Vagina (tissue), 2 donors: ENCODE measurements around the gene AUH. TPM values are rescaled to one million over a fixed set of nuclear protein-coding genes. Genes with fewer than 3 reads are reported as not detected.
"Not testable (repeated sequence)": the region's sequence is repeated elsewhere in the genome, so short reads cannot be mapped to it uniquely, and the experiment has no call there.

Experiments used
- DNase-seq, 2 donors: peaks; one replicate each; pipeline ENCODE4 v3.0.0-alpha.2; 2017; ENCODE audit errors: extremely low spot score in 2 of 2
- H3K27ac ChIP-seq: fragments of 200-600 bp; sonication (generic); one replicate; pipeline ENCODE4 v1.5.1; 2019
- H3K27me3 ChIP-seq: fragments of 200-600 bp; sonication (generic); one replicate; pipeline ENCODE4 v1.5.1; 2019
- H3K36me3 ChIP-seq, 2 donors: fragments of 200-600 bp; sonication (generic); one replicate each; pipeline ENCODE4 v1.5.1; 2017 to 2019
- H3K4me1 ChIP-seq: fragments of 200-600 bp; sonication (generic); one replicate; pipeline ENCODE4 v1.5.1; 2019
- H3K4me3 ChIP-seq, 2 donors: fragments of 200-600 bp; sonication (generic); 1 replicate in 1 of 2; 2 replicates in 1 of 2; pipeline ENCODE4 v1.5.1; 2016 to 2019
- H3K9me3 ChIP-seq: fragments of 200-600 bp; sonication (generic); one replicate; pipeline ENCODE4 v1.5.1; 2019
- POLR2A ChIP-seq, 2 donors: fragments of 450-650 bp; IDR thresholded peaks; one replicate each; pipeline ENCODE4 v1.6.1; 2017; ENCODE audit warnings: antibody characterized with exemption in 2 of 2, mild to moderate bottlenecking in 2 of 2, moderate library complexity in 2 of 2
- POLR2AphosphoS5 ChIP-seq, 2 donors: sonication (generic); formaldehyde crosslinking; IDR thresholded peaks; one replicate each; pipeline ENCODE4 v1.9.0; 2017; ENCODE audit warnings: antibody characterized with exemption in 2 of 2, mild to moderate bottlenecking in 2 of 2, low read depth in 1 of 2; ENCODE audit not compliant: insufficient read depth in 1 of 2
- intact Hi-C: fragments of 100-400 bp; cut with DNase I; formaldehyde crosslinking; loops from one replicate; pipeline ENCODE4 v1.15.1; 2023
- total RNA-seq: library from RNA; depleted of rRNA; stranded (reverse); fragments of >200 nt; gene quantifications from one replicate; pipeline ENCODE4 v1.2.3, GENCODE V29; 2016
- TF ChIP-seq, protein P1 (sequence below), 3 experiments: fragments of 450-650 bp in 2 of 3; fragments of 200-600 bp in 1 of 3; sonication (generic) in 1 of 3; IDR thresholded peaks; one replicate each; pipeline ENCODE4 v1.5.1; 2017 to 2019; ENCODE audit warnings: antibody characterized with exemption in 3 of 3, mild to moderate bottlenecking in 2 of 3, moderate library complexity in 2 of 3

AUH gene
- total RNA-seq, 1 donor from 2014 or later: 39.0 TPM

DNA sequence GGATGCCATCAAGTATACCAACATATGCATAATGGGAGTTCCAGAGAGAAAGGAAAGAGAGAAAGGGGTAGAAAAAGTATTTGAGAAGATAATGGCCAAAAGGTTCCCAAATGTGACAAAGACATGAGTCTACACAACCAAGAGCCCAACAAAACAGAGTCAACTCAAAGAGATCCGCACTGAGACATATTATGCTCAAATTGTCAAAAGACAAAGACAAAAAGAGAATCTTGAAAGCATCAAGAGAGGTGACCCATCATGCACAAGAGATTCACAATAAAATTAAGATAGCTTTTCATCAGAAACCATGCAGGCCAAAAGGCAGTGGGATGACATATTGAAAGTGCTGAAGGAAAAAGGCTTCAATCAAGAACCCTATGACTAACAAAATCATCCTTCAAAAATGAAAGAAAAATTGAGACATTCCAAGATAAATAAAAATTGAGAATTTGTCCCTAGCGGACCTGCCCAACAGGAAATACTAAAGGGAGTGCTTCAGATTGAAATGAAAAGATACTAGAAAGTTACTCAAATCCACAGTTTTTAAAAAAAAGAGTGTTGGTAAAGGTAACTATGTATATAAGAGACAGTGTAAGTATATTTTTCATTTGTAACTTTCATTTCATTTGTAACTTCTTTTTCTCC, 160.9 kb downstream of the AUH start:
- TF ChIP-seq, protein P1, sequence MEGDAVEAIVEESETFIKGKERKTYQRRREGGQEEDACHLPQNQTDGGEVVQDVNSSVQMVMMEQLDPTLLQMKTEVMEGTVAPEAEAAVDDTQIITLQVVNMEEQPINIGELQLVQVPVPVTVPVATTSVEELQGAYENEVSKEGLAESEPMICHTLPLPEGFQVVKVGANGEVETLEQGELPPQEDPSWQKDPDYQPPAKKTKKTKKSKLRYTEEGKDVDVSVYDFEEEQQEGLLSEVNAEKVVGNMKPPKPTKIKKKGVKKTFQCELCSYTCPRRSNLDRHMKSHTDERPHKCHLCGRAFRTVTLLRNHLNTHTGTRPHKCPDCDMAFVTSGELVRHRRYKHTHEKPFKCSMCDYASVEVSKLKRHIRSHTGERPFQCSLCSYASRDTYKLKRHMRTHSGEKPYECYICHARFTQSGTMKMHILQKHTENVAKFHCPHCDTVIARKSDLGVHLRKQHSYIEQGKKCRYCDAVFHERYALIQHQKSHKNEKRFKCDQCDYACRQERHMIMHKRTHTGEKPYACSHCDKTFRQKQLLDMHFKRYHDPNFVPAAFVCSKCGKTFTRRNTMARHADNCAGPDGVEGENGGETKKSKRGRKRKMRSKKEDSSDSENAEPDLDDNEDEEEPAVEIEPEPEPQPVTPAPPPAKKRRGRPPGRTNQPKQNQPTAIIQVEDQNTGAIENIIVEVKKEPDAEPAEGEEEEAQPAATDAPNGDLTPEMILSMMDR (IDR thresholded peaks at IDR 0.05): no peak
- TF ChIP-seq POLR2A (IDR thresholded peaks at IDR 0.05) (no peak), POLR2AphosphoS5 (IDR thresholded peaks at IDR 0.05; ENCODE audit: insufficient read depth in 1 of 2, low read depth in 1 of 2) (no peak)
- peaks cover 34% of the 10 kb centered on the region for H3K4me1 ChIP-seq
- no peaks in the 10 kb centered on the region for H3K9me3 ChIP-seq
- no peak overlapping the region for H3K4me3 ChIP-seq
- H3K27me3 ChIP-seq: no peaks in the 10 kb centered on the region
- H3K27ac ChIP-seq: no peak overlapping the region
- no peak for DNase-seq
- intact Hi-C loops: loop anchor here (10.0 kb wide), 1 partner anchor 1094 kb away; the partner anchor contains the start of gene IARS1
- H3K36me3 ChIP-seq: no peaks in the 10 kb centered on the region

DNA sequence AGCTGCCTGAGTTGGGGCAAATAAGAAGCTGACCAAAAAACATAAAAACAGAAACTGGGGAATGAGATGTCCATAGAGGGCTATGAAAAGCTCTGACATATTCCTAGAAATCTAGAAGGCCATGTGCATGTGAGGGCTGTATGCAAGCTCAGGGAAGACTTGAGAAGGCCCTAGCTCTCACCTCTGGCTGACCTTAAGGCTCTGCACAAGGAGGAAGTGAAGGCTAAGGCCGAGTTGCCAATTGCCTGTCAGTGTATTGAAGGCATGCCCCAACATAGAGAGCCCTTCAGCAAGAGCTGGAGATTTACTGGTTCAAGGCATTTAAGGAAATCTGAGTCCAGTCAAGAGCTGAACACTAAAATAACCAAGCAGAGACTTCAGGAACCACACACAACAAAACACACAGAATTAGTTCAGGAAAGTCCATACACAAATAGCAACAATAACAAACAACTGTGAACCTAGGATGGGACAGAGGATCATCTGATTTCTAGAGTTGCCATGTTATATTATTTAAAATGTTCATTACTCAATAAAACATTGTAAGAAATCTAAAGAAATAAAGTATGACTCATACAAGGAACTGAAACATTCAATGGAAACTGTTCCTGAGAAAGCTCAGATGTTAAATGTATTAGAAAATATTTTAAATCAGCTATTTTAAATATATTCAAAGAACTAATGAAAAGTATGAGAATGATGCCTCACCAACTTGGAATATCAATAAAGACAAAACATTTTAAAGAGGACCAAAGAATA, 161.8 kb downstream of the AUH start:
- peak in 1 of 2 donors; percentile 82 for DNase-seq
- Histone ChIP-seq H3K4me3 (no peak overlapping the region), H3K4me1 (peaks cover 43% of the 10 kb centered on the region), H3K27ac (no peak overlapping the region), H3K36me3 (no peaks in the 10 kb centered on the region), H3K9me3 (no peaks in the 10 kb centered on the region), H3K27me3 (no peaks in the 10 kb centered on the region)
- TF ChIP-seq POLR2AphosphoS5 (IDR thresholded peaks at IDR 0.05; ENCODE audit: insufficient read depth in 1 of 2, low read depth in 1 of 2): no peak
- TF ChIP-seq POLR2A (IDR thresholded peaks at IDR 0.05): no peak
- TF ChIP-seq, protein P1 (IDR thresholded peaks at IDR 0.05): no peak
- intact Hi-C loops: loop anchor here (10.0 kb wide), 2 partner anchors 95 to 1095 kb away; partner anchors contain the start of gene IARS1

DNA sequence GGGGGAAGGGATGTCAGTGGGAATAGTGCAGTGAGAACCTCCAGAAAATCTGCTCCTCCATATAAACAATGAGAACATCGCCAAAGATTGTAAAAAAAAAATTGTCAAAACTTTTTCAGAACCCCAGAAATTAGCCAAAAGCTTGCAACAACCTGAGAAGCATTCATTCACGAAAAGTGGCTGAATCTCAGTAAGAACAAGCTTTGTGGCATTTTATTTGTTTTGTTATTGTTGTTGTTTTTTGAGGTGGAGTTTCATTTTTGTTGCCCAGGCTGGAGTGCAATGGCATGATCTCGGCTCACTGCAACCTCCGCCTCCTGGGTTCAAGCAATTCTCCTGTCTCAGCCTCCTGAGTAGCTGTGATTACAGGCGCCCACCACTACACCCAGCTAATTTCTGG, 162.8 kb downstream of the AUH start:
- not testable (repeated sequence) for H3K9me3 ChIP-seq, H3K4me3 ChIP-seq, H3K27me3 ChIP-seq, DNase-seq, H3K36me3 ChIP-seq
- intact Hi-C loops: loop anchor here (10.0 kb wide), 1 partner anchor 94 kb away; no protein-coding TSS in a partner anchor
- peaks cover 53% of the 10 kb centered on the region for H3K4me1 ChIP-seq
- H3K27ac ChIP-seq: peak overlapping the region; percentile 95

DNA sequence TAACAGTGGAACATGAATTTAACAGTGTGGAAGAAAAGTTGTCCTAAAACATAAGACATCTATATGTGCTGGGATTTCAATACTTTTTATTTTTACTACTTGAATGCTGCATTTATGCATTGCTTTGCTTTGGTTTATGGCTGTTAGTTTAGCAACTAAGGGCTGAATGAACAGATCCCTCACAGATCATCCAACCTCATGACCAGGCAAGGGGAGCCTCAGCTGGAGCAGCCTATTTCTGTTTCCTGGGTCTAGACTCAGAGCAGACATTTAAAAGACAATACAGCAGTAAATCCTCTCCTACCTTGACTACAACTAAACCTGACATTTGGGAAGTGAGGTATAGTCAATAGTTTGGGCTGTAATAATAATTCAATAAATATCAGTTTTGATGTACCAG, 163.3 kb downstream of the AUH start:
- H3K36me3 ChIP-seq: no peaks in the 10 kb centered on the region
- H3K9me3 ChIP-seq: no peaks in the 10 kb centered on the region
- H3K27me3 ChIP-seq: no peaks in the 10 kb centered on the region
- no peak for DNase-seq
- peaks cover 58% of the 10 kb centered on the region for H3K4me1 ChIP-seq
- no peak for TF ChIP-seq POLR2AphosphoS5 (IDR thresholded peaks at IDR 0.05; ENCODE audit: insufficient read depth in 1 of 2, low read depth in 1 of 2)
- TF ChIP-seq, protein P1 (IDR thresholded peaks at IDR 0.05): no peak
- peak overlapping the region; percentile 95 for H3K27ac ChIP-seq
- intact Hi-C loops: loop anchor here (10.0 kb wide), 1 partner anchor 94 kb away; no protein-coding TSS in a partner anchor
- H3K4me3 ChIP-seq: no peak overlapping the region

DNA sequence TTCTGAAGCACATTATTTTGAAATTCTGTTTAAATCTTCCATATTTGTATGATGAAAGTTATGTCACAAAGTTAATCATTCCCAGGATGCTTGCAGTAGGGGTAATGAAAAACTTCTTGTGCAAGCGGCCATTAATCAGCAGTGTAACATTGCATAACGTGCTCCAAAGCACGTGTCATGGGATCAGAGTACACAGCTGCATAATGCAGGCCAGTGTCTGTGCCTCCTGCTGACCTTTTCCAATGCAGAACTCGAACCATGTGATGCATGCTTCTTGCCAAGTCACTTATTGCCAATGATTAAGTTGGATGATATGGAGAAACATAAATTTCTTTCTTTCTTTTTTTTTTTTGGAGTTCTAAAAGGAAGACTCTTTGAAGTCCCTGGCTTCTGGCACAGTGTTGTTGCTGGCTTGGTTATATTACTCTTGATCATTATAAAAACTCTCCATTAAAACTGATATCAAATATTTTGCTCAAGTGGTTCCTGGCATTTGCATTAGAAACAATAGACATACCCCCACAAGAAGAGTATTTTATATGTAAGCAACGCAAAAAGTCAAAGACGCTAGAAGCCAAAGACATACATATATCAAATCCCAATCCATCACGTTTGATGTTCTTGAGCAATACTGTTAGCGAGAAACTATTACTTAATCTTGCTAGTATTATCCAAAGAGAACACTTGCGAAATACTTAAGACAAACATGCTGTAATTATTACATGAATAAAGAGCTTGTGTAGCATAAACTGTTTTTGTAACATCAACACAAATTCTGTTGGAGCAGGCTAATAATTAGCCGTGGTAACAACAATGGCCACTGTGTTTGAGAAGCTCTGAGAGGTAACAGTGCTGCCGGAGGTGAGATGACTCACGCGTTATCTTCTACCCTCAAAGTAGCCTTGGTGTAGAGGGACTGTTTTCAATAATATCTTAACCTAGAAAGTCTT, 164.2 kb downstream of the AUH start:
- no peaks in the 10 kb centered on the region for H3K27me3 ChIP-seq
- DNase-seq: no peak
- peak overlapping the region; percentile 95 for H3K27ac ChIP-seq
- no peak overlapping the region for H3K4me3 ChIP-seq
- H3K4me1 ChIP-seq: peaks cover 65% of the 10 kb centered on the region
- TF ChIP-seq, protein P1 (IDR thresholded peaks at IDR 0.05): no peak
- TF ChIP-seq POLR2AphosphoS5 (IDR thresholded peaks at IDR 0.05; ENCODE audit: insufficient read depth in 1 of 2, low read depth in 1 of 2): peak; percentile 62 to 94
- no peak for TF ChIP-seq POLR2A (IDR thresholded peaks at IDR 0.05)
- H3K9me3 ChIP-seq: no peaks in the 10 kb centered on the region
- no peaks in the 10 kb centered on the region for H3K36me3 ChIP-seq
- intact Hi-C loops: loop anchor here (10.0 kb wide), 1 partner anchor 93 kb away; no protein-coding TSS in a partner anchor
